ENCODE data around the gene SLC46A1. TPM values are rescaled to one million over a fixed set of nuclear protein-coding genes. Genes with fewer than 3 reads are reported as not detected.
A peak's percentile ranks its signal among the peaks of the same experiment; 100 is the strongest.

Gene SLC46A1
- total RNA-seq, 5 donors from 2014 or later (not counting 1 experiment from before 2014, with no cell fraction given): 0.93 to 2.7 (median 2.5) TPM

DNA sequence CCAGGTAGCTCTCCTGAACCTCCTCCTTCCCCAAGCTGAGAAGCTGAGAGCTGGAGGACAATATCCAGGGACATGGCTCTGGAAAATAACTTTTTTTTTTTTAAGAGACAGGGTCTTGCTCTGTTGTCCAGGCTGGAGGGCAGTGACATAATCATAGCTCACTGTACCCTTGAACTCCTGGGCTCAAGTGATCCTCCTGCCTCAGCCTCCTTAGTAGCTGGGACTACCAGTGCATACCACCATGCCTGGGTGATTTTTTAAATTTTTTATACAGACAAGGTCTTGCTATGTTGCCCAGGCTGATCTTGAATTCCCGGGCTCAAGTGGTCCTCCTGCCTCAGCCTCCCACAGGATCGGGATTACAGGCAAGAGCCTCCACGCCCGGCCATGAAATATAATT, 6.2 kb downstream of the SLC46A1 start:
- CTCF ChIA-PET: interaction anchor here in 1 of 2 donors (1.6 kb wide), 1 partner anchor 16 kb away, joined by 3 read pairs; no protein-coding TSS in a partner anchor
- no peak overlapping the region for H3K4me3 Mint-ChIP-seq
- ATAC-seq (replicated peaks in 1 of 4) (no peak), DNase-seq (no peak)
- H3K27ac Mint-ChIP-seq: no peak overlapping the region
- peaks cover 5 to 7% (median 6%) of the 10 kb centered on the region in 3 donors for H3K4me1 Mint-ChIP-seq
- no peaks in the 10 kb centered on the region for H3K9me3 ChIP-seq
- peaks cover 0 to 20% of the 10 kb centered on the region in 2 donors for H3K36me3 ChIP-seq (ENCODE audit: control insufficient read depth in 2 of 2, extremely low read depth in 1 of 2, insufficient read depth in 1 of 2, low read length in 1 of 2)
- H3K4me1 ChIP-seq (ENCODE audit: control insufficient read depth in 1 of 2, extremely low read depth in 1 of 2, insufficient read depth in 2 of 2, low read length in 2 of 2): no peaks in the 10 kb centered on the region
- H3K27me3 ChIP-seq (replicated peaks in 1 of 2; ENCODE audit: control insufficient read depth in 2 of 2, extremely low read depth in 1 of 2, insufficient read depth in 2 of 2, low read length in 1 of 2): no peaks in the 10 kb centered on the region
- WGBS (ENCODE audit: insufficient coverage): 96% methylated on average over 4 of the region's 4 CpGs
- H3K36me3 Mint-ChIP-seq: peaks cover 4% of the 10 kb centered on the region
- H3K9me3 Mint-ChIP-seq: no peaks in the 10 kb centered on the region
- no peak overlapping the region for H3K4me3 ChIP-seq (ENCODE audit: control insufficient read depth in 1 of 2, extremely low read depth in 1 of 2, low read length in 1 of 2)
- POLR2A ChIA-PET: no interaction called here
- H3K27ac ChIP-seq (ENCODE audit: low read length): no peak overlapping the region
- H3K27me3 Mint-ChIP-seq: peaks cover 0 to 4% of the 10 kb centered on the region in 2 donors

DNA sequence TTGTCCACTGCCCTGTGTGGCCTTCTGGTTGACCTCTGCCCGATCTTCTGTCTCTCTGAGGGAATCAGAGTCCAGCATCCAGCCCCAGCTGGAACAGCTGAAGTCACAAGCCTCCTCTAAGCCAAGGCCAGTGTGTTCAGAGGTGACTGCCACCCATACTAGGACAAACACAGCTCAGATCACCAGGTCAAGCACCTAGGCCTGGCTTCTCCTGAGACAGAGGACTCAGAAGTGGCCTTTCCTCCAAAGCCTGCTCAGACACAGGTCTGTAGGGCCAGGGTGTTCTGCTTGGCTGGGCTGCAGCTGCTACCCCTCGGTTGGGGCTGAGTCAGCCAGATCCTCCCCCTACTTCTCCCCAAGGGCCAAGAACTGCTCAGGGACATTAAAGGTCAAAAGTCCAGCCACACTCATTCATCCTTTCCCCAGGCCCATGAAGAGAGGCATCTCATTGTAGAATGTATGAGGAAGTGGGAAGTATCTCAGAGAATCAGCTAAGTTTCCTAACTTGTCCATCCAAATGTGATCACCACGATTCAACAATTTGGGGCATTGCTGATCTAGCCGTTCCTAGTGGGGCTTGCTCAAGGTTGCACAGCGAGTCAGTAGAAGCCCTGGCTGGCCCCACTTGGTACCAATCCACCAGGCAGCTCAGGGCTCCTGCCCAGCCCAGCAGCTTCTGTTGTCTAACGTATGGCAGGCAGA, 7.6 kb downstream of the SLC46A1 start:
- no peaks in the 10 kb centered on the region for H3K9me3 ChIP-seq
- Mint-ChIP-seq H3K9me3 (no peaks in the 10 kb centered on the region), H3K36me3 (peaks cover 14% of the 10 kb centered on the region), H3K27me3 (no peaks in the 10 kb centered on the region), H3K27ac (peak overlapping the region; percentile 3 to 55), H3K4me1 (peaks cover 0 to 4% (median 2%) of the 10 kb centered on the region in 3 donors), H3K4me3 (no peak overlapping the region)
- no peaks in the 10 kb centered on the region for H3K4me1 ChIP-seq (ENCODE audit: control insufficient read depth in 1 of 2, extremely low read depth in 1 of 2, insufficient read depth in 2 of 2, low read length in 2 of 2)
- H3K27ac ChIP-seq (ENCODE audit: low read length): no peak overlapping the region
- no peak for DNase-seq
- peaks cover 0 to 32% of the 10 kb centered on the region in 2 donors for H3K36me3 ChIP-seq (ENCODE audit: control insufficient read depth in 2 of 2, extremely low read depth in 1 of 2, insufficient read depth in 1 of 2, low read length in 1 of 2)
- ATAC-seq (replicated peaks in 1 of 4): no peak
- ChIA-PET POLR2A (no interaction called here), CTCF (no interaction called here)
- WGBS (ENCODE audit: insufficient coverage): 83% methylated on average over 5 of the region's 6 CpGs
- H3K27me3 ChIP-seq (replicated peaks in 1 of 2; ENCODE audit: control insufficient read depth in 2 of 2, extremely low read depth in 1 of 2, insufficient read depth in 2 of 2, low read length in 1 of 2): no peaks in the 10 kb centered on the region
- H3K4me3 ChIP-seq (ENCODE audit: control insufficient read depth in 1 of 2, extremely low read depth in 1 of 2, low read length in 1 of 2): no peak overlapping the region

DNA sequence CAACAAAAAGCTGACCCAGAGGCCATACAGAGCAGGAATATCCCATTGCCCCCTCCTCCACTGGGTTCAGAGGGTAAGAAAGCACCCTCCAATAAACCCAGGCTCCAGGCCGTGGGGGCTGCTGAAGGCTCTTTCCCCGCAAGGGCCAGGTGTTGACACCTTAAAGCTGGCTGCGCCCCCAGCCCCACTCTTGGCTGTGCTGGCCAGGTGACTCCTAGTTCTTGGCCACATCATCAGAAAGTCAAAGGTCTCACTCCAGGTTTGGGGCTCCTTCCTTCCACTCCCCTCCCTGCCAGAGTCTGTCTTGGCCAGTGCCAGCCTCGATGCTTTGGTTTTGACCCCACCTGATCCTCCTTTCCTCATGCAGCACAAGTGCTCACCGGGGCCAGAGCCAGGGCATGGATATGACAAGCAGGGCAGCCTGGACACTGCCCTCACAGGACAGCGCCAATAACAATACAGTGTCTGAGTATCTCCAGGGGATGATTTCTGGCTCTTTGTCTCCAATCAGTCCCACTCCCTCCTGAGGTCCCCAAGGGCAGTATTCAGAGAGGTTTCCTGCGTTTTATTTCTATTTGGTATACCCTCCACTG, 8.2 kb downstream of the SLC46A1 start:
- WGBS (ENCODE audit: insufficient coverage): 88% methylated on average over 7 of the region's 7 CpGs
- CTCF ChIA-PET: no interaction called here

DNA sequence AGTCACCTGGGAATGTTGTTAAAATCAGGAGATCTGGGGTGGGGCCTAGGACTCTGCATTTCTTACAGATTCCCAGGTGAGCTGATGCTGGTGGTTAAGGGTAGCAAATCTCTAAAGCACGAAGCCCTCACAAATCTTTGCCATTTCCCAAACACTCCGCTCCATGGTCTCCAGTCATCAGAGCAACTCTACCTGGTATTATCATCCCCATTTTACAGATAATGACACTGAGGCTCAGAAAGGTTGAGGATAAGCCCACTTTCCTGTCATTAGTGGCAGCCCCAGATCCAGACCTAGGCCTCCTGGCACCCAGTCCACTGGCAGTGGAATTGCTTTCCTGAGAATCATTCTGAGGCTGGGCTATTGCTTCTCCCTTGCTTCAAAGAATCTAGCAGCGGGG, 8.7 kb downstream of the SLC46A1 start:
- ATAC-seq (replicated peaks in 1 of 4) (no peak), DNase-seq (no peak)
- Histone ChIP-seq H3K27ac (ENCODE audit: low read length) (no peak overlapping the region), H3K36me3 (ENCODE audit: control insufficient read depth in 2 of 2, extremely low read depth in 1 of 2, insufficient read depth in 1 of 2, low read length in 1 of 2) (peaks cover 0 to 40% of the 10 kb centered on the region in 2 donors), H3K9me3 (no peaks in the 10 kb centered on the region), H3K27me3 (replicated peaks in 1 of 2; ENCODE audit: control insufficient read depth in 2 of 2, extremely low read depth in 1 of 2, insufficient read depth in 2 of 2, low read length in 1 of 2) (no peaks in the 10 kb centered on the region), H3K4me3 (ENCODE audit: control insufficient read depth in 1 of 2, extremely low read depth in 1 of 2, low read length in 1 of 2) (no peak overlapping the region), H3K4me1 (ENCODE audit: control insufficient read depth in 1 of 2, extremely low read depth in 1 of 2, insufficient read depth in 2 of 2, low read length in 2 of 2) (no peaks in the 10 kb centered on the region)
- CTCF ChIA-PET: interaction anchor here in 1 of 2 donors (1.0 kb wide), 1 partner anchor 13 kb away, joined by 3 read pairs; no protein-coding TSS in a partner anchor
- no peaks in the 10 kb centered on the region for H3K27me3 Mint-ChIP-seq
- H3K4me3 Mint-ChIP-seq: no peak overlapping the region
- POLR2A ChIA-PET: no interaction called here
- H3K9me3 Mint-ChIP-seq: no peaks in the 10 kb centered on the region
- WGBS (ENCODE audit: insufficient coverage): 100% methylated on average over 1 of the region's 3 CpGs
- no peak overlapping the region for H3K27ac Mint-ChIP-seq
- H3K4me1 Mint-ChIP-seq: peaks cover 0 to 4% (median 2%) of the 10 kb centered on the region in 3 donors
- peaks cover 14% of the 10 kb centered on the region for H3K36me3 Mint-ChIP-seq

More for the DNA sequence above, 8.2 kb downstream of the SLC46A1 start:
- Mint-ChIP-seq H3K4me1 (peaks cover 0 to 4% (median 2%) of the 10 kb centered on the region in 3 donors), H3K9me3 (no peaks in the 10 kb centered on the region), H3K4me3 (no peak overlapping the region), H3K36me3 (peaks cover 14% of the 10 kb centered on the region), H3K27ac (peak overlapping the region in 1 of 2 donors; percentile 55), H3K27me3 (no peaks in the 10 kb centered on the region)
- H3K27ac ChIP-seq (ENCODE audit: low read length): no peak overlapping the region
- H3K4me1 ChIP-seq (ENCODE audit: control insufficient read depth in 1 of 2, extremely low read depth in 1 of 2, insufficient read depth in 2 of 2, low read length in 2 of 2): no peaks in the 10 kb centered on the region
- no peaks in the 10 kb centered on the region for H3K27me3 ChIP-seq (replicated peaks in 1 of 2; ENCODE audit: control insufficient read depth in 2 of 2, extremely low read depth in 1 of 2, insufficient read depth in 2 of 2, low read length in 1 of 2)
- H3K36me3 ChIP-seq (ENCODE audit: control insufficient read depth in 2 of 2, extremely low read depth in 1 of 2, insufficient read depth in 1 of 2, low read length in 1 of 2): peaks cover 0 to 35% of the 10 kb centered on the region in 2 donors
- POLR2A ChIA-PET: no interaction called here
- no peak for ATAC-seq (replicated peaks in 1 of 4)
- no peaks in the 10 kb centered on the region for H3K9me3 ChIP-seq
- no peak overlapping the region for H3K4me3 ChIP-seq (ENCODE audit: control insufficient read depth in 1 of 2, extremely low read depth in 1 of 2, low read length in 1 of 2)
- no peak for DNase-seq

DNA sequence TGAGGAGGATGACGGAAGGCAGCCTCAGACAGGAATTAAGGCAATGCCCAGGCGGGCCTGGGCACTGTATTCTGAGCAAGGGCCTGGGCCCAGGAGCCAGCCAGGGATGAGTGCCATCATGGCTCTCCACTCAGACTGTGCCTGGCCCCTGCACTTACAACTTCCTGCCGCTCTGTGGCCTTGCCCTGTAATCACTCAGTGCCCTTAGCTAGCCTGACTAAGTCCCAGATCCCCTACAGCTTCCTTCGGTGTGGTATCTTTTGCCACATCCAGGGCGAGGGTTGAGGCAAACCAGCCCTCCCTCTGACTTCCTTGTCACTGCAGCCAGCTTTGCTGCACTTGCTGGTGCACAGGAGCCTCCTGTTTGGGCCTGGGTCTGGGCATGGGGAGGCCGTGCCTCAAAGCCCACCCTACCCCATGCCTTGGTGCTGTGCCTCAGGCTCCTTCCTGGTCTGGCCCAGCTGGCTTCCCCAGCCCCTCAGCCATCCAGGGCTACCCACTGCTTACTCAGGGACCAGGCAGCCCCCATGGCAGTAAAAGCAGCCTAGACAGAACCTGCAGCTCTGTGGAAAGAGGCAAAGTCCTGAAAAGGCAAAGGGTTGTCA, 9.3 kb downstream of the SLC46A1 start:
- no peaks in the 10 kb centered on the region for H3K27me3 Mint-ChIP-seq
- WGBS (ENCODE audit: insufficient coverage): 86% methylated on average over 5 of the region's 6 CpGs
- Histone ChIP-seq H3K4me1 (ENCODE audit: control insufficient read depth in 1 of 2, extremely low read depth in 1 of 2, insufficient read depth in 2 of 2, low read length in 2 of 2) (no peaks in the 10 kb centered on the region), H3K27me3 (replicated peaks in 1 of 2; ENCODE audit: control insufficient read depth in 2 of 2, extremely low read depth in 1 of 2, insufficient read depth in 2 of 2, low read length in 1 of 2) (no peaks in the 10 kb centered on the region), H3K36me3 (ENCODE audit: control insufficient read depth in 2 of 2, extremely low read depth in 1 of 2, insufficient read depth in 1 of 2, low read length in 1 of 2) (peaks cover 0 to 42% of the 10 kb centered on the region in 2 donors), H3K4me3 (ENCODE audit: control insufficient read depth in 1 of 2, extremely low read depth in 1 of 2, low read length in 1 of 2) (no peak overlapping the region), H3K27ac (ENCODE audit: low read length) (no peak overlapping the region), H3K9me3 (no peaks in the 10 kb centered on the region)
- peaks cover 15% of the 10 kb centered on the region for H3K36me3 Mint-ChIP-seq
- H3K27ac Mint-ChIP-seq: no peak overlapping the region
- POLR2A ChIA-PET: no interaction called here
- CTCF ChIA-PET: interaction anchor here in 1 of 2 donors (1.0 kb wide), 1 partner anchor 13 kb away, joined by 3 read pairs; no protein-coding TSS in a partner anchor
- no peak for DNase-seq
- no peaks in the 10 kb centered on the region for H3K9me3 Mint-ChIP-seq
- no peaks in the 10 kb centered on the region for H3K4me1 Mint-ChIP-seq
- H3K4me3 Mint-ChIP-seq: no peak overlapping the region
- ATAC-seq (replicated peaks in 1 of 4): no peak

DNA sequence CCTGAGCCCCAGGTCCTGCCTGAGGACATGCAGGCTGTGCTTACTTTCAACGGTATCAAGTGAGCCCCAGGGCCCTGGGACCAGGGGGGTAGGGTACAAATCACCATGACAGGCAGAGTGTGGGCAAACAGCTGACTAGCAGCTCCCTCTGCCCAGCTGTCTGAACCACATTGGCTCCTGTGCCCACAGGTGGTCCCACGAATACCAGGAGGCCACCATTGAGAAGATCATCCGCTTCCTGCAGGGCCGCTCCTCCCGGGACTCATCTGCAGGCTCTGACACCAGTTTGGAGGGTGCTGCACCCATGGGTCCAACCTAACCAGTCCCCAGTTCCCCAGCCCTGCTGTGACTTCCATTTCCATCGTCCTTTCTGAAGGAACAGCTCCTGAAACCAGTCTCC, 10.0 kb downstream of the SLC46A1 start:
- Histone ChIP-seq H3K4me3 (ENCODE audit: control insufficient read depth in 1 of 2, extremely low read depth in 1 of 2, low read length in 1 of 2) (no peak overlapping the region), H3K27ac (ENCODE audit: low read length) (no peak overlapping the region)
- H3K27ac Mint-ChIP-seq: no peak overlapping the region

More for the DNA sequence above, 10.0 kb downstream of the SLC46A1 start:
- no peak for DNase-seq
- ATAC-seq (replicated peaks in 1 of 4): no peak
- H3K27me3 Mint-ChIP-seq: no peaks in the 10 kb centered on the region
- Histone ChIP-seq H3K36me3 (ENCODE audit: control insufficient read depth in 2 of 2, extremely low read depth in 1 of 2, insufficient read depth in 1 of 2, low read length in 1 of 2) (peaks cover 3 to 49% of the 10 kb centered on the region in 2 donors), H3K4me1 (ENCODE audit: control insufficient read depth in 1 of 2, extremely low read depth in 1 of 2, insufficient read depth in 2 of 2, low read length in 2 of 2) (no peaks in the 10 kb centered on the region), H3K27me3 (replicated peaks in 1 of 2; ENCODE audit: control insufficient read depth in 2 of 2, extremely low read depth in 1 of 2, insufficient read depth in 2 of 2, low read length in 1 of 2) (no peaks in the 10 kb centered on the region), H3K9me3 (no peaks in the 10 kb centered on the region)
- 95% methylated on average over 5 of the region's 6 CpGs for WGBS (ENCODE audit: insufficient coverage)
- CTCF ChIA-PET: no interaction called here
- no peak overlapping the region for H3K4me3 Mint-ChIP-seq
- no peaks in the 10 kb centered on the region for H3K4me1 Mint-ChIP-seq
- POLR2A ChIA-PET: no interaction called here
- H3K36me3 Mint-ChIP-seq: peaks cover 21% of the 10 kb centered on the region
- no peaks in the 10 kb centered on the region for H3K9me3 Mint-ChIP-seq

All from T-cell (primary cell).